ENCODE results near the gene AAK1.
"Not testable (repeated sequence)": the region's sequence is repeated elsewhere in the genome, so short reads cannot be mapped to it uniquely, and the experiment has no call there.

Gene AAK1

GRCh38 chr2:69443673-69444072, 199.9 kb downstream of the AAK1 start:
- FAIRE-seq = not testable (repeated sequence)

- FAIRE-seq = not testable (repeated sequence)
These were observed 204.0 kb downstream of the AAK1 start for GRCh38 chr2:69439499-69439898.

GRCh38 chr2:69438580-69438979, 205.0 kb downstream of the AAK1 start:
- FAIRE-seq = no peak

GRCh38 chr2:69437751-69438154, 205.8 kb downstream of the AAK1 start:
- FAIRE-seq = no peak

- peak; percentile 51 for FAIRE-seq
These were observed 206.4 kb downstream of the AAK1 start, which contains the start of gene NFU1 for GRCh38 chr2:69436938-69437750. Gene NFU1 (minus strand): TSS chr2:69437435. CDS start chr2:69437422, 13 bp downstream.

- FAIRE-seq = no peak
These were observed 207.0 kb downstream of the AAK1 start for GRCh38 chr2:69436596-69436937.

GRCh38 chr2:69434753-69435152, 208.8 kb downstream of the AAK1 start:
- no peak for FAIRE-seq

- FAIRE-seq = no peak
These were observed 213.9 kb downstream of the AAK1 start for GRCh38 chr2:69429491-69430183.

GRCh38 chr2:69428981-69429380, 214.6 kb downstream of the AAK1 start:
- no peak for FAIRE-seq

GRCh38 chr2:69424419-69424818, 219.1 kb downstream of the AAK1 start:
- FAIRE-seq = no peak

GRCh38 chr2:69422198-69422597, 221.3 kb downstream of the AAK1 start:
- no peak for FAIRE-seq

- FAIRE-seq = not testable (repeated sequence)
These were observed 224.4 kb downstream of the AAK1 start for GRCh38 chr2:69419111-69419510.

- no peak for FAIRE-seq
These were observed 227.4 kb downstream of the AAK1 start for GRCh38 chr2:69416147-69416546.
